Caco-2 (cell line): ENCODE results near the gene PALLD. TPM values are rescaled to one million over a fixed set of nuclear protein-coding genes. Genes with fewer than 3 reads are reported as not detected.
A peak's percentile ranks its signal among the peaks of the same experiment; 100 is the strongest.

ENCODE experiments used
- BruUV-seq: library from RNA; stranded (reverse); fragments of 400-500 nt; replicated peaks from 2 replicates; lab custom pipeline; 2021; lab: Mats Ljungman, UMichigan
- CTCF ChIA-PET: fragments of 300-600 bp; sonication (Branson Sonifier 250); formaldehyde crosslinking; loops from one replicate; lab custom pipeline; 2022; ENCODE audit warnings: antibody characterized with exemption; lab: Charles Lee
- POLR2A ChIA-PET: fragments of 300-600 bp; sonication (Branson Sonifier 250); formaldehyde crosslinking; loops from one replicate; lab custom pipeline; 2022; ENCODE audit warnings: antibody characterized with exemption; lab: Charles Lee
- DNase-seq, 2 experiments: peaks; one replicate each; pipeline versions ENCODE4 v3.0.0 to v3.0.0-alpha.2; 2020 to 2022
- H3K27me3 ChIP-seq: replicated peaks from 2 replicates; pipeline ENCODE4 v1.6.0; 2011; ENCODE audit warnings: low read length; ENCODE audit not compliant: control insufficient read depth, insufficient read depth
- H3K36me3 ChIP-seq: 2 replicates; pipeline ENCODE4 v1.5.1; 2011; ENCODE audit warnings: low read length; ENCODE audit not compliant: control insufficient read depth, insufficient read depth
- H3K4me1 ChIP-seq: fragments of 250-450 bp; sonication (Bioruptor Pico); 2 replicates; pipeline ENCODE4 v1.5.1; 2020; ENCODE audit warnings: mild to moderate bottlenecking
- H3K4me3 ChIP-seq: 2 replicates; pipeline ENCODE4 v1.5.1; 2011; ENCODE audit warnings: low read depth, mild to moderate bottlenecking, control low read depth, low read length
- H3K9me3 ChIP-seq: fragments of 250-450 bp; sonication (Bioruptor Pico); 2 replicates; pipeline ENCODE4 v1.5.1; 2020; ENCODE audit warnings: mild to moderate bottlenecking, moderate library complexity
- H3K27ac Mint-ChIP-seq: one replicate; pipeline ENCODE4 v1.8.0; 2022; ENCODE audit warnings: mixed read lengths; ENCODE audit not compliant: unreplicated experiment
- H3K27me3 Mint-ChIP-seq: one replicate; pipeline ENCODE4 v1.8.0; 2022; ENCODE audit warnings: mixed read lengths; ENCODE audit not compliant: insufficient read depth, unreplicated experiment
- H3K36me3 Mint-ChIP-seq: one replicate; pipeline ENCODE4 v1.8.0; 2022; ENCODE audit warnings: mild to moderate bottlenecking, mixed read lengths; ENCODE audit not compliant: insufficient read depth, unreplicated experiment
- H3K4me1 Mint-ChIP-seq: one replicate; pipeline ENCODE4 v1.8.0; 2022; ENCODE audit warnings: low read depth, mixed read lengths; ENCODE audit not compliant: unreplicated experiment
- H3K4me3 Mint-ChIP-seq: one replicate; pipeline ENCODE4 v1.8.0; 2022; ENCODE audit warnings: mild to moderate bottlenecking, moderate library complexity, mixed read lengths; ENCODE audit not compliant: unreplicated experiment
- H3K9me3 Mint-ChIP-seq: one replicate; pipeline ENCODE4 v1.8.0; 2022; ENCODE audit warnings: mixed read lengths; ENCODE audit not compliant: unreplicated experiment
- CTCF ChIP-seq, 2 experiments: fragments of 200-600 bp in 1 of 2; IDR thresholded peaks; 1 replicate in 1 of 2; 2 replicates in 1 of 2; pipeline versions ENCODE4 v1.5.1 to v1.8.0; 2011 to 2022; ENCODE audit warnings: antibody characterized with exemption in 1 of 2, control low read depth in 1 of 2, inconsistent platforms in 1 of 2, low read depth in 1 of 2, low read length in 1 of 2, mild to moderate bottlenecking in 1 of 2, moderate library complexity in 1 of 2; ENCODE audit not compliant: insufficient read depth in 1 of 2, severe bottlenecking in 1 of 2, unreplicated experiment in 1 of 2
- intact Hi-C: fragments of 100-400 bp; cut with micrococcal nuclease; formaldehyde crosslinking; loops from one replicate; pipeline ENCODE4 v1.10.0; 2022; ENCODE audit not compliant: unreplicated experiment
- total RNA-seq: library from RNA; stranded (reverse); gene quantifications from 2 replicates; pipeline ENCODE4 v1.2.3, GENCODE V29; 2022

The PALLD gene
- total RNA-seq, 1 experiment from 2014 or later, result 12.3 TPM

- DNase-seq, result no peak
- H3K27me3 ChIP-seq, result no peaks in the 10 kb centered on the region
- no peak overlapping the region for H3K27ac Mint-ChIP-seq
- peaks cover 19% of the 10 kb centered on the region for H3K4me1 ChIP-seq
- ChIA-PET POLR2A (no interaction called here), CTCF (no interaction called here)
- H3K4me3 ChIP-seq, result no peak overlapping the region
- no peak overlapping the region for H3K4me3 Mint-ChIP-seq
- BruUV-seq, result no TSS peak
- H3K36me3 ChIP-seq, result no peaks in the 10 kb centered on the region
- H3K9me3 ChIP-seq, result no peaks in the 10 kb centered on the region
- intact Hi-C loops, result no loop called here
- no peaks in the 10 kb centered on the region for H3K27me3 Mint-ChIP-seq
- no peaks in the 10 kb centered on the region for H3K36me3 Mint-ChIP-seq
- peaks cover 9% of the 10 kb centered on the region for H3K4me1 Mint-ChIP-seq
- H3K9me3 Mint-ChIP-seq, result no peaks in the 10 kb centered on the region
- no peak for TF ChIP-seq CTCF (IDR thresholded peaks at IDR 0.05; ENCODE audit: insufficient read depth in 1 of 2, low read depth in 1 of 2, low read length in 1 of 2, severe bottlenecking in 1 of 2, unreplicated experiment in 1 of 2)
Observed at GRCh38 chr4:168815379-168816345, 318.8 kb downstream of the PALLD start.

- ChIA-PET CTCF (interaction anchor here (0.7 kb wide), 1 partner anchor 257 kb away, joined by 3 read pairs; no protein-coding TSS in a partner anchor), POLR2A (no interaction called here)
- H3K9me3 Mint-ChIP-seq, result no peaks in the 10 kb centered on the region
- H3K27ac Mint-ChIP-seq, result no peak overlapping the region
- intact Hi-C loops, result loop anchor here (1.0 kb wide), 1 partner anchor 14 kb away; no protein-coding TSS in a partner anchor
- H3K4me1 ChIP-seq, result peaks cover 10% of the 10 kb centered on the region
- no peaks in the 10 kb centered on the region for H3K9me3 ChIP-seq
- no peak overlapping the region for H3K4me3 ChIP-seq
- no peak for TF ChIP-seq CTCF (IDR thresholded peaks at IDR 0.05; ENCODE audit: insufficient read depth in 1 of 2, low read depth in 1 of 2, low read length in 1 of 2, severe bottlenecking in 1 of 2, unreplicated experiment in 1 of 2)
- H3K27me3 ChIP-seq, result no peaks in the 10 kb centered on the region
- no peaks in the 10 kb centered on the region for H3K27me3 Mint-ChIP-seq
- H3K36me3 ChIP-seq, result no peaks in the 10 kb centered on the region
- H3K36me3 Mint-ChIP-seq, result no peaks in the 10 kb centered on the region
- DNase-seq, result no peak
- peak overlapping the region; percentile 64 for H3K4me3 Mint-ChIP-seq
- H3K4me1 Mint-ChIP-seq, result peaks cover 9% of the 10 kb centered on the region
- no TSS peak for BruUV-seq
Observed at GRCh38 chr4:168817370-168817769, 320.5 kb downstream of the PALLD start.

GRCh38 chr4:168822481-168822880 lies 325.6 kb downstream of the PALLD start:
- no peaks in the 10 kb centered on the region for H3K9me3 Mint-ChIP-seq
- no peak for TF ChIP-seq CTCF (IDR thresholded peaks at IDR 0.05; ENCODE audit: insufficient read depth in 1 of 2, low read depth in 1 of 2, low read length in 1 of 2, severe bottlenecking in 1 of 2, unreplicated experiment in 1 of 2)
- H3K4me3 Mint-ChIP-seq, result no peak overlapping the region
- Histone ChIP-seq H3K27me3 (no peaks in the 10 kb centered on the region), H3K4me3 (no peak overlapping the region), H3K9me3 (no peaks in the 10 kb centered on the region), H3K36me3 (no peaks in the 10 kb centered on the region), H3K4me1 (peaks cover 3% of the 10 kb centered on the region)
- DNase-seq, result no peak
- ChIA-PET CTCF (no interaction called here), POLR2A (interaction anchor here (0.7 kb wide), 2 partner anchors 9 to 178 kb away, joined by 4 read pairs; no protein-coding TSS in a partner anchor)
- H3K27me3 Mint-ChIP-seq, result no peaks in the 10 kb centered on the region
- no peaks in the 10 kb centered on the region for H3K4me1 Mint-ChIP-seq
- no TSS peak for BruUV-seq
- no peak overlapping the region for H3K27ac Mint-ChIP-seq
- intact Hi-C loops, result no loop called here
- H3K36me3 Mint-ChIP-seq, result no peaks in the 10 kb centered on the region
